Stimulated activated CD4-positive, alpha-beta T cell treated with anti-CD3 and anti-CD28 coated beads, TNF-alpha, amount 100 ng/mL, for 48 hours (primary cell): Measurements from ENCODE around the gene SLC6A17.

Source experiments
- DNase-seq, 3 donors: peaks; one replicate each; pipeline ENCODE4 v3.0.0-alpha.2; 2020; ENCODE audit warnings: low read depth in 3 of 3

The SLC6A17 gene

GRCh38 chr1:110240476-110241210, 90.3 kb downstream of the SLC6A17 start:
- DNase-seq = no peak

- DNase-seq = no peak
These were observed 91.2 kb downstream of the SLC6A17 start for GRCh38 chr1:110241516-110241915.

GRCh38 chr1:110242062-110242461, 91.8 kb downstream of the SLC6A17 start:
- DNase-seq = no peak

- no peak for DNase-seq
These were observed 92.4 kb downstream of the SLC6A17 start for GRCh38 chr1:110242731-110243130.

DNA sequence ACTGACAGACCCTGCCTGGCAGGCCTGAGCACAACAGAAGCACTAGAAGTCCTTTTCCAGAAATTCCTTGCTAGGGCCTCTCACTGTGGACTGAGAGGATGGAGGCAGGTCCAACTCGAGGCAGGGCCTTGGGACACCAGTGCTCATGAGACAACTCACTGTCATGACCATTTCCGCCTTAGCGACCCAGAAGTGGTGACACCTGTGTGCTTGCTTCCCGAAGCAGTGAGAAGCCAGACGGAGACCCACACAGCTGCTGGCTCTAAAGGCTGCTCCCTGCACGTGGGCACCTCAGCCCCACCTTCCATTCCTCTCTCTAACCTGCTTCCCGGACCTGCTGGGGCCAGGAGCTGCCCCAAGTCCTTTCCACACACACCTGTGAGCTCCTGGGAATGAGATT, 92.9 kb downstream of the SLC6A17 start:
- no peak for DNase-seq

- no peak for DNase-seq
These were observed 93.3 kb downstream of the SLC6A17 start for GRCh38 chr1:110243574-110243973.

GRCh38 chr1:110245876-110246620, 95.8 kb downstream of the SLC6A17 start:
- DNase-seq = no peak

DNA sequence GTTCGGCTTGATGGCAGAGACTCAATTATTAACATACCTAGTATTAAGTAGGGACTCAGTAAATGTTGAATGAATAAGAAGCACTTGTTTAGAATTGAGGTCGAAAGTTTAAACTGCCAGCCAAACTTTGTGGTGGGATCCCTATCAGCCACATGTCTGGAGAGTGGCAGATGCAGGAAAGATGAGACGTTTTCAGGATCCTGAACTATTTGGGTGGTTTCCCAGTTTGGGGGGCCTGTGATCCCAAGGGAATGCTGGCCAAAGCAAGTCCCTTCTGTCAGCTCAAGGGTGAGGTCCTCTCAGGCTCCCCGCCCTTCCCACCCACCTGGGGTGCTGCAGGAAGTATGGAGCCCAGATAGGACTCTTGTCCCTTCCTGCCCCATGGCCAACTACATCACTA, 98.5 kb downstream of the SLC6A17 start:
- DNase-seq = no peak

DNA sequence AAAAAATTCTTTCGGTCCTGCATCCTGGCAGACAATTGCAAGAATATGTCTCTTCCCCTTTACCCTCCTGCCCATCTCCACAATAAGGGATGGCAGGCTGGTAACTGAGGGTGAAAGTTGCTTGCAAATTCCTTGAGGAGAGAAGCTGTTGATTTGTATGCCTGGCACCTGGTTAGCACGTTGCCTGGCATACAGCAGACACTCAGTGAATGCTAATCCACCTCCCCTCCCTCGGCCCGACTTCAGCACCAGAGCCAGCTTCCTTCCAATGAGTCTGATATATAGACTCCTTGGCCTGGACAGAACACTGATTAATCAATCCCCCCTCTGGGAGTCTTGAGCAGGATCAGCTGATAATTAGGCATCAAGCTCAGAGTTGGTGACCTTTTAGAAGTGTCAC, 99.0 kb downstream of the SLC6A17 start:
- DNase-seq = no peak

DNA sequence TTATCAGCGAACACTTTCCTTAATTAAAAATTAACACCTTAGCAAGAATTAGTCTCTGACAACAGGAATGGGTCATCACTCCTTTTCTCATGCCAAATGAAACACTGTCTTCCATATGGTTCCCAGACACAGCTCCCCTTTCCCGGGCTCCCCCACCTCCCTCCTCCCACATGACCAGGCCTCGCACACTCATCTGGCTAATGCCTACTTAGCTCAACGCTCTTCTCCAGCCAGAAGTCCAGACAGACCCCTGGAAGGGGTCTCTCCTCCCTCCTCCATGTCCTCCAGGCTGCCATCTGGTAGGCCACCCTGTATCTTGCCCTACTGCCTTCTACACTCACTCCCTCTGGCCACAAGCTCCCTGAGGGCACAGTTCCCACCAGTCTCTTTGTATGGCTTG, 99.7 kb downstream of the SLC6A17 start:
- no peak for DNase-seq

GRCh38 chr1:110250749-110251148, 100.5 kb downstream of the SLC6A17 start:
- DNase-seq = no peak
